Stimulated activated CD8-positive, alpha-beta memory T cell treated with anti-CD3 and anti-CD28 coated beads, Interleukin-7, amount 100 ng/mL, for 24 hours (primary cell): ENCODE measurements around the gene ZBTB7C.

Experiments
- DNase-seq: peaks from one replicate; pipeline ENCODE4 v3.0.0-alpha.2; 2020; ENCODE audit warnings: low read depth

The ZBTB7C gene

GRCh38 chr18:48254077-48254602, 155.0 kb downstream of the ZBTB7C start:
- DNase-seq = no peak

- no peak for DNase-seq
Measured at GRCh38 chr18:48252525-48252924, 156.7 kb downstream of the ZBTB7C start.

GRCh38 chr18:48250918-48251317, 158.3 kb downstream of the ZBTB7C start:
- no peak for DNase-seq

- no peak for DNase-seq
Measured at GRCh38 chr18:48250362-48250907, 158.7 kb downstream of the ZBTB7C start.

GRCh38 chr18:48249854-48250253, 159.3 kb downstream of the ZBTB7C start:
- DNase-seq = no peak

GRCh38 chr18:48244530-48244929, 164.7 kb downstream of the ZBTB7C start:
- DNase-seq = no peak

- no peak for DNase-seq
Measured at GRCh38 chr18:48238636-48239035, 170.5 kb downstream of the ZBTB7C start.

- no peak for DNase-seq
Measured at GRCh38 chr18:48238206-48238605, 171.0 kb downstream of the ZBTB7C start.

- DNase-seq = no peak
Measured at GRCh38 chr18:48236822-48237221, 172.4 kb downstream of the ZBTB7C start.

- DNase-seq = no peak
Measured at GRCh38 chr18:48230467-48231113, 178.6 kb downstream of the ZBTB7C start.

GRCh38 chr18:48229552-48229981, 179.6 kb downstream of the ZBTB7C start:
- no peak for DNase-seq

- DNase-seq = no peak
Measured at GRCh38 chr18:48228841-48229240, 180.3 kb downstream of the ZBTB7C start.

- no peak for DNase-seq
Measured at GRCh38 chr18:48228301-48228715, 180.9 kb downstream of the ZBTB7C start.

- DNase-seq = no peak
Measured at GRCh38 chr18:48227206-48227605, 182.0 kb downstream of the ZBTB7C start.

- DNase-seq = no peak
Measured at GRCh38 chr18:48226401-48226800, 182.8 kb downstream of the ZBTB7C start.

- DNase-seq = no peak
Measured at GRCh38 chr18:48222118-48222517, 187.1 kb downstream of the ZBTB7C start.

GRCh38 chr18:48219810-48220499, 189.2 kb downstream of the ZBTB7C start:
- no peak for DNase-seq

GRCh38 chr18:48219037-48219809, 190.0 kb downstream of the ZBTB7C start:
- no peak for DNase-seq

GRCh38 chr18:48218285-48219022, 190.7 kb downstream of the ZBTB7C start:
- DNase-seq = no peak

GRCh38 chr18:48217258-48218250, 191.6 kb downstream of the ZBTB7C start:
- DNase-seq = no peak
